ENCODE measurements around the gene ARAP3.

GRCh38 chr5:141706121-141706520 is 24.1 kb upstream of the ARAP3 start:
- TF ChIP-seq CTCF (IDR thresholded peaks at IDR 0.05) (no peak), POLR2A (IDR thresholded peaks at IDR 0.05) (no peak)
